Measurements from ENCODE around the gene NOTCH2. TPM values are rescaled to one million over a fixed set of nuclear protein-coding genes. Genes with fewer than 3 reads are reported as not detected.
A peak's percentile ranks its signal among the peaks of the same experiment; 100 is the strongest.

NOTCH2 gene
- polyA plus RNA-seq, 3 donors: 47.3 to 108 (median 86.6) TPM

DNA sequence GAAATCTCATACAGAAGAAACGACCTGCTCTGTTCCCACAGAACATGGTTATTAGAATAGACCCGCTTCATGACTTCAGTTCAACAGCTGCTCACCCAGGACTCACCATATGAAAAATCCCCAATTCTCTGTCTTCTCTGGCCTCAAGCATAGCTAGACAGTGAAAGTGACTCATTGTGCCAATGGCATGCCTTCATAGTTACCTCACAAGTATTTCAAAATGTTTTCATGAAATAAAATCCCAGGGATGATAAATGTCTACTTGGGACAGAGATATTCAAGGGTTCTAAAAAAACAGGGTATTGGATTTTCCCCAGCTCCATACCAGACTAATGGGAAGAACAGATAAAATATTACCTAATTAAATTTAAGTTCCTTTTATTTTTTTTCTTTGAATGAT is 82.3 kb downstream of the NOTCH2 start:
- peak; percentile 80 to 95 (median 92) for DNase-seq
- H3K27ac ChIP-seq (ENCODE audit: low read depth in 1 of 2, low read length in 2 of 2): peak overlapping the region; percentile 55 to 95

DNA sequence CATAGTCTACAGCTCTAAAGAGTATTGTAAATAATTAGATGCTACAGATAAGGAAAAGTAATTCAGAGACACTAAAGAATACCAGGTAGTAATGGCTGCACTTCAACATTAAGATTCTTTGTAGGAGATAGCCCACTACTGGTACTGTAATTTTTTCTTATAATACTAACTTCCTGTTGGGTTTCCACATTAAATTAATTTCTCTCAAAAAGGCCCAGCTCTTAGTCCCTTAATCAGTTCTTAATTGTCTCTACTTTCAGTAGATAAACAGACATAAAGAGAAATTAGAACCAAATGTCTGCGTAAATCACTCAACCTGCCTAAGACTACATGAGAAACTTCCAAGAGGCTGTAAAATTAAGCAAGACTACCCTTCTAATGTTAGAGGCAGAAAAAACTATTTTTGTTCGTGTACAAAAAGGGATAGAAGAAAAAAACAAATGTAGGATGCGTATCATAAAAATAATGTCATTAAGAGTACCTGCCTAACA is 83.4 kb downstream of the NOTCH2 start:
- H3K27me3 ChIP-seq (ENCODE audit: control insufficient read depth in 2 of 2, insufficient read depth in 2 of 2, low read length in 2 of 2): no peaks in the 10 kb centered on the region
- intact Hi-C loops (cut with micrococcal nuclease): no loop called here
- H3K4me1 ChIP-seq (ENCODE audit: control insufficient read depth in 1 of 2, insufficient read depth in 2 of 2, low read length in 2 of 2): peaks cover 31 to 41% of the 10 kb centered on the region in 2 donors
- no peak overlapping the region for H3K4me2 ChIP-seq (replicated peaks; ENCODE audit: extremely low read depth, low read length, poor library complexity, severe bottlenecking)
- peaks cover 41 to 43% of the 10 kb centered on the region in 2 donors for H3K36me3 Mint-ChIP-seq
- H2AFZ ChIP-seq (ENCODE audit: insufficient read depth, low read depth, low read length, poor library complexity, severe bottlenecking): no peak overlapping the region
- no peaks in the 10 kb centered on the region for H3K9me3 Mint-ChIP-seq
- peak overlapping the region in 4 of 7 donors; percentile 45 to 93 (median 70) for H3K27ac Mint-ChIP-seq
- H4K20me1 ChIP-seq (ENCODE audit: insufficient read depth, low read length): peaks cover 80% of the 10 kb centered on the region
- H3K27ac ChIP-seq (ENCODE audit: low read depth in 1 of 2, low read length in 2 of 2): peak overlapping the region in 1 of 2 donors; percentile 95
- no peaks in the 10 kb centered on the region for H3K9me3 ChIP-seq (replicated peaks in 1 of 2; ENCODE audit: control insufficient read depth in 1 of 2, insufficient read depth in 1 of 2, low read length in 2 of 2)
- no peak overlapping the region for H3K4me3 ChIP-seq (replicated peaks in 1 of 3; ENCODE audit: low read depth in 2 of 3, low read length in 3 of 3)
- peaks cover 30% of the 10 kb centered on the region for H3K4me1 Mint-ChIP-seq
- H3K36me3 ChIP-seq (replicated peaks in 1 of 2; ENCODE audit: control insufficient read depth in 1 of 2, insufficient read depth in 2 of 2, low read length in 2 of 2): peaks cover 40 to 59% of the 10 kb centered on the region in 2 donors
- no peak overlapping the region for H3K4me3 Mint-ChIP-seq
- TF ChIP-seq, protein P1, sequence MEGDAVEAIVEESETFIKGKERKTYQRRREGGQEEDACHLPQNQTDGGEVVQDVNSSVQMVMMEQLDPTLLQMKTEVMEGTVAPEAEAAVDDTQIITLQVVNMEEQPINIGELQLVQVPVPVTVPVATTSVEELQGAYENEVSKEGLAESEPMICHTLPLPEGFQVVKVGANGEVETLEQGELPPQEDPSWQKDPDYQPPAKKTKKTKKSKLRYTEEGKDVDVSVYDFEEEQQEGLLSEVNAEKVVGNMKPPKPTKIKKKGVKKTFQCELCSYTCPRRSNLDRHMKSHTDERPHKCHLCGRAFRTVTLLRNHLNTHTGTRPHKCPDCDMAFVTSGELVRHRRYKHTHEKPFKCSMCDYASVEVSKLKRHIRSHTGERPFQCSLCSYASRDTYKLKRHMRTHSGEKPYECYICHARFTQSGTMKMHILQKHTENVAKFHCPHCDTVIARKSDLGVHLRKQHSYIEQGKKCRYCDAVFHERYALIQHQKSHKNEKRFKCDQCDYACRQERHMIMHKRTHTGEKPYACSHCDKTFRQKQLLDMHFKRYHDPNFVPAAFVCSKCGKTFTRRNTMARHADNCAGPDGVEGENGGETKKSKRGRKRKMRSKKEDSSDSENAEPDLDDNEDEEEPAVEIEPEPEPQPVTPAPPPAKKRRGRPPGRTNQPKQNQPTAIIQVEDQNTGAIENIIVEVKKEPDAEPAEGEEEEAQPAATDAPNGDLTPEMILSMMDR (IDR thresholded peaks at IDR 0.05): no peak
- WGBS (ENCODE audit: insufficient coverage): no CpG with 5 or more reads among the region's 3 CpGs
- H3K27me3 Mint-ChIP-seq (ENCODE audit: low read depth in 3 of 3): no peaks in the 10 kb centered on the region
- H3K79me2 ChIP-seq (ENCODE audit: insufficient read depth, low read length): peaks cover 79% of the 10 kb centered on the region
- no peak for DNase-seq
- H3K9ac ChIP-seq (ENCODE audit: insufficient read depth, low read length, poor library complexity, severe bottlenecking): no peak overlapping the region

More for the DNA sequence above, 82.3 kb downstream of the NOTCH2 start:
- Histone ChIP-seq H3K9ac (ENCODE audit: insufficient read depth, low read length, poor library complexity, severe bottlenecking) (peak overlapping the region; percentile 47), H3K4me2 (replicated peaks; ENCODE audit: extremely low read depth, low read length, poor library complexity, severe bottlenecking) (peak overlapping the region; percentile 52), H3K9me3 (replicated peaks in 1 of 2; ENCODE audit: control insufficient read depth in 1 of 2, insufficient read depth in 1 of 2, low read length in 2 of 2) (no peaks in the 10 kb centered on the region), H4K20me1 (ENCODE audit: insufficient read depth, low read length) (peaks cover 70% of the 10 kb centered on the region), H2AFZ (ENCODE audit: insufficient read depth, low read depth, low read length, poor library complexity, severe bottlenecking) (no peak overlapping the region), H3K4me3 (replicated peaks in 1 of 3; ENCODE audit: low read depth in 2 of 3, low read length in 3 of 3) (peak overlapping the region in 1 of 3 experiments; percentile 30), H3K4me1 (ENCODE audit: control insufficient read depth in 1 of 2, insufficient read depth in 2 of 2, low read length in 2 of 2) (peaks cover 31% of the 10 kb centered on the region in 2 donors), H3K27me3 (ENCODE audit: control insufficient read depth in 2 of 2, insufficient read depth in 2 of 2, low read length in 2 of 2) (no peaks in the 10 kb centered on the region), H3K36me3 (replicated peaks in 1 of 2; ENCODE audit: control insufficient read depth in 1 of 2, insufficient read depth in 2 of 2, low read length in 2 of 2) (peaks cover 35 to 48% of the 10 kb centered on the region in 2 donors), H3K79me2 (ENCODE audit: insufficient read depth, low read length) (peaks cover 68% of the 10 kb centered on the region)
- intact Hi-C loops (cut with micrococcal nuclease): no loop called here
- TF ChIP-seq, protein P1 (IDR thresholded peaks at IDR 0.05): no peak
- Mint-ChIP-seq H3K27me3 (ENCODE audit: low read depth in 3 of 3) (no peaks in the 10 kb centered on the region), H3K4me1 (peaks cover 30% of the 10 kb centered on the region), H3K4me3 (peak overlapping the region in 1 of 2 donors; percentile 21), H3K9me3 (no peaks in the 10 kb centered on the region), H3K27ac (peak overlapping the region; percentile 86 to 97 (median 93)), H3K36me3 (peaks cover 41 to 43% of the 10 kb centered on the region in 2 donors)
- WGBS (ENCODE audit: insufficient coverage): no CpG with 5 or more reads among the region's 2 CpGs
